C4-2B (cell line): ENCODE results near the gene TMEM225B.

Source experiments
- CTCF ChIP-seq: fragments of 450-650 bp; conservative IDR thresholded peaks from 2 replicates; pipeline ENCODE4 v1.5.1; 2017; ENCODE audit warnings: mild to moderate bottlenecking
- ZFX ChIP-seq: fragments of 450-650 bp; IDR thresholded peaks from 2 replicates; pipeline ENCODE4 v1.6.1; 2017

GRCh38 chr7:99553039-99553438 lies 45.0 kb upstream of the TMEM225B start:
- TF ChIP-seq CTCF (no peak), ZFX (no peak)
